ENCODE data around the gene FLNA.
A peak's percentile ranks its signal among the peaks of the same experiment; 100 is the strongest.

The FLNA gene

GRCh38 chrX:154378059-154378798 is 3.8 kb upstream of the FLNA start:
- TF ChIP-seq CTCF (IDR thresholded peaks at IDR 0.05; ENCODE audit: borderline replicate concordance, insufficient read depth, low read depth, low read length), result no peak
- H3K4me3 ChIP-seq (ENCODE audit: low read depth, low read length), result peak overlapping the region; percentile 51

- no peak overlapping the region for H3K4me3 ChIP-seq (ENCODE audit: low read depth, low read length)
- TF ChIP-seq CTCF (IDR thresholded peaks at IDR 0.05; ENCODE audit: borderline replicate concordance, insufficient read depth, low read depth, low read length), result no peak
These were observed 2.3 kb upstream of the FLNA start for GRCh38 chrX:154376774-154377173.

- H3K4me3 ChIP-seq (ENCODE audit: low read depth, low read length), result no peak overlapping the region
- no peak for TF ChIP-seq CTCF (IDR thresholded peaks at IDR 0.05; ENCODE audit: borderline replicate concordance, insufficient read depth, low read depth, low read length)
These were observed 696 bp upstream of the FLNA start for GRCh38 chrX:154375156-154375504.

GRCh38 chrX:154373340-154374306 is 811 bp downstream of the FLNA start:
- peak overlapping the region; percentile 39 for H3K4me3 ChIP-seq (ENCODE audit: low read depth, low read length)
- peak; percentile 49; the same call in 1 of the 2 replicates for TF ChIP-seq CTCF (IDR thresholded peaks at IDR 0.05; ENCODE audit: borderline replicate concordance, insufficient read depth, low read depth, low read length)

GRCh38 chrX:154372612-154373022 is 1.8 kb downstream of the FLNA start:
- TF ChIP-seq CTCF (IDR thresholded peaks at IDR 0.05; ENCODE audit: borderline replicate concordance, insufficient read depth, low read depth, low read length), result no peak

GRCh38 chrX:154371789-154372300 is 2.6 kb downstream of the FLNA start:
- TF ChIP-seq CTCF (IDR thresholded peaks at IDR 0.05; ENCODE audit: borderline replicate concordance, insufficient read depth, low read depth, low read length), result no peak
- peak overlapping the region; percentile 58 for H3K4me3 ChIP-seq (ENCODE audit: low read depth, low read length)

More at GRCh38 chrX:154372612-154373022, 1.8 kb downstream of the FLNA start:
- no peak overlapping the region for H3K4me3 ChIP-seq (ENCODE audit: low read depth, low read length)

Measured in GM12875 (cell line).